NCI-H345 treated with DMSO at 0.1 percent for 48 hours (cell line): ENCODE data around the gene NEGR1.

ENCODE experiments used
- DNase-seq: peaks from one replicate; lab custom pipeline; 2025; ENCODE audit not compliant: unreplicated experiment; lab: John Stamatoyannopoulos, UW

Gene NEGR1

GRCh38 chr1:72122099-72122880 lies 160.0 kb downstream of the NEGR1 start:
- DNase-seq, result no peak

- no peak for DNase-seq
Measured at GRCh38 chr1:72119491-72119890, 162.8 kb downstream of the NEGR1 start.

GRCh38 chr1:72117621-72118020 lies 164.7 kb downstream of the NEGR1 start:
- DNase-seq, result no peak

- DNase-seq, result no peak
Measured at GRCh38 chr1:72115290-72115689, 167.0 kb downstream of the NEGR1 start.

- DNase-seq, result no peak
Measured at GRCh38 chr1:72111662-72112061, 170.7 kb downstream of the NEGR1 start.

- DNase-seq, result no peak
Measured at GRCh38 chr1:72109916-72110315, 172.4 kb downstream of the NEGR1 start.

- DNase-seq, result no peak
Measured at GRCh38 chr1:72105201-72105600, 177.1 kb downstream of the NEGR1 start.

- DNase-seq, result no peak
Measured at GRCh38 chr1:72101840-72102632, 180.3 kb downstream of the NEGR1 start.

- no peak for DNase-seq
Measured at GRCh38 chr1:72100771-72101170, 181.6 kb downstream of the NEGR1 start.

- DNase-seq, result no peak
Measured at GRCh38 chr1:72097851-72098570, 184.3 kb downstream of the NEGR1 start.

GRCh38 chr1:72094209-72094608 lies 188.1 kb downstream of the NEGR1 start:
- no peak for DNase-seq

GRCh38 chr1:72086394-72086793 lies 195.9 kb downstream of the NEGR1 start:
- DNase-seq, result no peak

GRCh38 chr1:72075425-72075824 lies 206.9 kb downstream of the NEGR1 start:
- DNase-seq, result no peak

- DNase-seq, result no peak
Measured at GRCh38 chr1:72066431-72066830, 215.9 kb downstream of the NEGR1 start.

- DNase-seq, result no peak
Measured at GRCh38 chr1:72064196-72065075, 217.9 kb downstream of the NEGR1 start.

GRCh38 chr1:72063364-72064044 lies 218.8 kb downstream of the NEGR1 start:
- DNase-seq, result no peak

GRCh38 chr1:72062584-72062983 lies 219.8 kb downstream of the NEGR1 start:
- DNase-seq, result no peak

- no peak for DNase-seq
Measured at GRCh38 chr1:72060466-72061245, 221.7 kb downstream of the NEGR1 start.

- DNase-seq, result no peak
Measured at GRCh38 chr1:72056516-72056915, 225.8 kb downstream of the NEGR1 start.
